ENCODE results near the gene ZSCAN16.
A peak's percentile ranks its signal among the peaks of the same experiment; 100 is the strongest.
"Not testable (repeated sequence)": the region's sequence is repeated elsewhere in the genome, so short reads cannot be mapped to it uniquely, and the experiment has no call there.

Gene ZSCAN16

DNA sequence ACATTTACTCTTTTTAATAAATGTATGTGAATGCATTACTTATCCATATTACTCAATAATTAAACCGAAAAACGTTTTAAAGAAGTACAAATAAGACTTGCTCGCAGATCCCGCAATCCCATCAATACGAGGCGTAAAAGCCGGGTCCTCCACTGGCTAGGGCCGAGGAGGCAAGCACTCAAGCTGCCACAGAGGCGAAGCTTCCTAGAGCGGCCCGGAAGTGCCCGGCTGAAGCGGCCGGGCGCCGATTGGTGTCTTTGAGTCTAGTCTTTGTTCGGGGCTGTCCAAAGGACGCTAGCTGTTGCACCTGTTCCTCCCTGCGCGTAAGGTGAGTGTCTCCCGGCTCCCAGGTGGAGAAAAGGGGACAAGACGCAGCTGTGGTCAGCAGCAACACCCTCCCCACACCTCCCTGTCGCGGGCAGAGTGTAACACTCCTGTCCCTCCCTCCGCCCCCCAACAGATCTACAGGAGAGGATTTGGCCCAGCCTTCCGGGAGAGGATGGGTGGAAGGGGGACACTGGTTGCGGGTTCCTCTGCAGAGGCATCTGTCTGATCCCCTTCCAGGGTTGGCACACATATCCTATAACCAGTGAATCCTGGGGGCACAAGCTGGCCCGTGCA, at the start of gene ZSCAN16:
Gene ZSCAN16 (plus strand): TSS at position 260 of the 621 bp plus-strand sequence. CDS start 835 bp downstream, outside the sequence.
- DNase-seq (ENCODE audit: extremely low read depth, low read depth) = peak; percentile 37

DNA sequence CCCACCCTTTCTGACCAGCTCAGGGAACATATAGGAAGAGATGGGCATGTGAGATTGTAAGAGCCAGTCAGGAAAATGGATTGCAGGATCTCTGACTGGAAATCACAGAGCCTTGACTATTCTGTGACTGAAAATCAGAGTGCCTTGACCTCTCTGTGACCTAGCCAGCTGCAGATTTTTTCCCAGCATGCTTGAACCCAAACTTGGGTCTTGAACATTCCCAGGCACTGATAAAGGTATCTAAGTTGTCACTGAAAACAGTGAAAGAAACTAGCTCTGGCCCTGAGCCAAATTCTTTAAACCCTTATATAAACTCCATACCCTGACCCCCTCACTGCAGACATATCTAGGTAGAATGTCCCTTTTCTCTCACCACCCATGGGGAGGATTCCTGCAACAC, 46.4 kb upstream of the ZSCAN16 start:
- DNase-seq (ENCODE audit: extremely low read depth, low read depth) = no peak
- TF ChIP-seq, protein P1, sequence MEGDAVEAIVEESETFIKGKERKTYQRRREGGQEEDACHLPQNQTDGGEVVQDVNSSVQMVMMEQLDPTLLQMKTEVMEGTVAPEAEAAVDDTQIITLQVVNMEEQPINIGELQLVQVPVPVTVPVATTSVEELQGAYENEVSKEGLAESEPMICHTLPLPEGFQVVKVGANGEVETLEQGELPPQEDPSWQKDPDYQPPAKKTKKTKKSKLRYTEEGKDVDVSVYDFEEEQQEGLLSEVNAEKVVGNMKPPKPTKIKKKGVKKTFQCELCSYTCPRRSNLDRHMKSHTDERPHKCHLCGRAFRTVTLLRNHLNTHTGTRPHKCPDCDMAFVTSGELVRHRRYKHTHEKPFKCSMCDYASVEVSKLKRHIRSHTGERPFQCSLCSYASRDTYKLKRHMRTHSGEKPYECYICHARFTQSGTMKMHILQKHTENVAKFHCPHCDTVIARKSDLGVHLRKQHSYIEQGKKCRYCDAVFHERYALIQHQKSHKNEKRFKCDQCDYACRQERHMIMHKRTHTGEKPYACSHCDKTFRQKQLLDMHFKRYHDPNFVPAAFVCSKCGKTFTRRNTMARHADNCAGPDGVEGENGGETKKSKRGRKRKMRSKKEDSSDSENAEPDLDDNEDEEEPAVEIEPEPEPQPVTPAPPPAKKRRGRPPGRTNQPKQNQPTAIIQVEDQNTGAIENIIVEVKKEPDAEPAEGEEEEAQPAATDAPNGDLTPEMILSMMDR (IDR thresholded peaks at IDR 0.05; ENCODE audit: low read depth, low read length) = no peak

More for the DNA sequence above, at the start of gene ZSCAN16:
- TF ChIP-seq, protein P1 (IDR thresholded peaks at IDR 0.05; ENCODE audit: low read depth, low read length) = no peak

DNA sequence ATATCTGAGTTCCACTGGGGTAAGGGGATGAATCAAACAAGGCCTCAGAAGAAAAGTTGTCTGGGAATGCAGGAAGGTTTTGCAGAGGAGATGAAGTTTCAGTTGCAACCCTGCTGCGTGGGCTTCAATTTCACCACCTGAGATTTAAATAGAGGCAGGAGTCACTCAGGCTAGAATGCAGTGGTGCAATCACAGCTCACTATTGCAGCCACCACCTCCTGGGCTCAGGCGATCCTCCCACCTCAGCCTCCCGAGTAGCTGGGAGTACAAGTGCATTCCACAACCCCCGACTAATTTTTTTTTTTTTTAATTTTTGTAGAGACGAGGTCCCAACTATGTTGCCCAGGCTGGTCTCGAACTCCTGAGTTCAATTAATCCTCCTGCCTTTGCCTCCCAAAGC, 45.6 kb upstream of the ZSCAN16 start:
- TF ChIP-seq, protein P1 (IDR thresholded peaks at IDR 0.05; ENCODE audit: low read depth, low read length) = no peak
- no peak for DNase-seq (ENCODE audit: extremely low read depth, low read depth)

DNA sequence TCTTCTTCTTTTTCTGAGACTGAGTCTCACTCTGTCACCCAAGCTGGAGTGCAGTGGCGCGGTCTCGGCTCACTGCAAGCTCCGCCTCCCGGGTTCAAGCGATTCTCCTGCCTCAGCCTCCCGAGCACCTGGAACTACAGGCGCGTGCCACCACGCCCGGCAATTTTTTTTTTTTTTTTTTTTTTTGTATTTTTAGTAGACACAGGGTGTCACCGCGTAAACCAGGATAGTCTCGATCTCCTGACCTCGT, 44.1 kb upstream of the ZSCAN16 start, which contains the start of gene ZNF165:
Gene ZNF165 (plus strand): TSS at position 188 of the 250 bp plus-strand sequence. CDS start 4,913 bp downstream, outside the sequence.
- DNase-seq (ENCODE audit: extremely low read depth, low read depth) = not testable (repeated sequence)

DNA sequence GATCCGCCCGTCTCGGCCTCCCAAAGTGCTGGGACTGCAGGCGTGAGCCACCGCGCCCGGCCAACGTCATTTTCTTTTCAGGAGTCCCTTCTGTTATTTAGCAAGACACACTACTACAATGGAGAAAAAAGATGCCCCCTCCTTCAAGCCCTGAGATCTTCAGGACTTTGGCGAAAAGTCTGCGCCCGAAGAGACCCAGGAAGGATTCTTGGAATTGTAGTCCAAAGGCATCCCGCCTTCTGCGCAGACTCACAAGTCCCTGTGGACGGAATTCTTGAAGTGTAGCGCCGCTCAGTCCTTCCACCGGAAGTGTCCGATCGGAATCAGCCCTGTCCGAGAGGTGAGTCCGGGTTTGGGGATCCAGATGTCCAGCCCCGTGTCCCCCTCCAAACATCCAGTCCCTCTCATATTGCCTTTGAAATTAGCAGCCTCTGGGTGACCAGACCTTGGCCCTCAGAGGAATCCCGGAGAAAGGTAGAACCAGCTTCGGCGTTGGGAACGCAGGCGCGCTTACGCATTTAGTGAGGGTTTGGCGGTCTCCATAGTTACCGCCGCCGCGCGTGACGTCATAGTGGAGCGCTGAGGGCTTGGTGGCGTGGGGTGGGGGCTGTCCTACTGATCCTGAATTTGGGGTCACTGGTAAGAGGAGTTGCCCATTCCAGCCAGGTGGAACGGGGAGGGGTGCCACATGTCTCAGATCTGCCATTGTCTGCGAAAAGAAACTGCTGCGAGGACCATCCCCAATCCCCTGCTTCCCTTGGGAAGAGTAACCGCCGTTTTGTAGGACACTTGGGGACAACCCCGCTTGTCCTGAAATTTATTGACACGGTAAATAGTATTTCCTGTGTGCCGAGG, 43.6 kb upstream of the ZSCAN16 start:
- TF ChIP-seq, protein P1 (IDR thresholded peaks at IDR 0.05; ENCODE audit: low read depth, low read length) = no peak
- DNase-seq (ENCODE audit: extremely low read depth, low read depth) = peak; percentile 91

DNA sequence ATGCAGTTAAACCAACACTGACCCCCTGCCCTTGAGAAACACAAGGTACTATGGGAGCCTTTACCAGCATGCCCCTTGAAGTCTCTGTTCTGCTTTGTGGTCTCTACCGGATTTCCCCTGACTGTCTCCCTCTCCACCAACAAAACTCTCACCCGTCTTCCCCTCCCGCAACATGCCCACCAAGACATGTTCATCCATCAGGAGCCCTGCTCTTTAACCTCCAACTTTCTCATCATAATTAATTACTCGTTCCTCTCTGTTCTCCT, 43.0 kb upstream of the ZSCAN16 start:
- no peak for DNase-seq (ENCODE audit: extremely low read depth, low read depth)
- TF ChIP-seq, protein P1 (IDR thresholded peaks at IDR 0.05; ENCODE audit: low read depth, low read length) = no peak

DNA sequence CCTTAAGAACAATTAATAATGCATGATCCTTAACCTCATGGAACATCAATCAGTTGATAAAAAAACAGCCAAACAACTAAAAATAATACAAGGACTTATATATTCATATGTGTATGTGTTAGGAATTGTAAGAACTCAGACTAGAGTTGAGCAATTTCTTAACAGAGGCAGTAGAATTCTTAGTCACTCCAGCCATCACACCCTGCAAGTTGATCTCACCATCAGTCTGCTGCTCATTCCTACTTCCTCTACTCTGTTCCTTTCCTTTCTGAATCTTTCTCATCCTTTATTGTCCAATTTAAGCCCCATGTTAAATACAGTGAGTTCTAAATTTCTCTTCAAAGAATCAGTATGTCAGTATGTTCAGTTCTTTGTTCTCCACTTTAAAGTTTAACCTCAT, 41.5 kb upstream of the ZSCAN16 start:
- TF ChIP-seq, protein P1 (IDR thresholded peaks at IDR 0.05; ENCODE audit: low read depth, low read length) = no peak
- DNase-seq (ENCODE audit: extremely low read depth, low read depth) = no peak
